Fibroblast of lung (primary cell): Measurements from ENCODE around the gene TMC5. TPM values are rescaled to one million over a fixed set of nuclear protein-coding genes. Genes with fewer than 3 reads are reported as not detected.
"Not testable (repeated sequence)": the region's sequence is repeated elsewhere in the genome, so short reads cannot be mapped to it uniquely, and the experiment has no call there.

ENCODE experiments used
- DNase-seq, 2 donors: peaks; one replicate each; pipeline versions ENCODE4 v3.0.0 to v3.0.0-alpha.2; 2010; ENCODE audit warnings: low read depth in 2 of 2
- H2AFZ ChIP-seq: 2 replicates; pipeline ENCODE4 v1.5.1; 2012; ENCODE audit warnings: low read length, control low read depth, inconsistent platforms
- H3K27ac ChIP-seq: 2 replicates; pipeline ENCODE4 v1.5.1; 2011; ENCODE audit warnings: low read length, control low read depth; ENCODE audit not compliant: insufficient read depth
- H3K27me3 ChIP-seq: 2 replicates; pipeline ENCODE4 v1.5.1; 2011; ENCODE audit warnings: mild to moderate bottlenecking, low read length; ENCODE audit not compliant: control insufficient read depth, insufficient read depth
- H3K36me3 ChIP-seq: 2 replicates; pipeline ENCODE4 v1.5.1; 2011; ENCODE audit warnings: low read length; ENCODE audit not compliant: control insufficient read depth, insufficient read depth
- H3K4me1 ChIP-seq: 2 replicates; pipeline ENCODE4 v1.5.1; 2011; ENCODE audit warnings: low read length; ENCODE audit not compliant: control insufficient read depth, insufficient read depth; ENCODE audit errors: extremely low read depth
- H3K4me2 ChIP-seq: 2 replicates; pipeline ENCODE4 v1.5.1; 2011; ENCODE audit warnings: low read length, control low read depth; ENCODE audit not compliant: insufficient read depth; ENCODE audit errors: extremely low read depth
- H3K4me3 ChIP-seq, 4 experiments: fragments of 200-600 bp in 1 of 4; sonication (generic) in 1 of 4; replicated peaks in 1 of 4; 2 replicates each; pipeline ENCODE4 v1.5.1; 2011 to 2016; ENCODE audit warnings: low read length in 4 of 4, low read depth in 3 of 4, mild to moderate bottlenecking in 3 of 4, control low read depth in 2 of 4, inconsistent platforms in 1 of 4, mixed read lengths in 1 of 4; ENCODE audit not compliant: insufficient read depth in 1 of 4; ENCODE audit errors: control extremely low read depth in 1 of 4
- H3K79me2 ChIP-seq: 2 replicates; pipeline ENCODE4 v1.5.1; 2012; ENCODE audit warnings: mild to moderate bottlenecking, low read length, inconsistent platforms; ENCODE audit not compliant: control insufficient read depth, insufficient read depth
- H3K9ac ChIP-seq: 2 replicates; pipeline ENCODE4 v1.5.1; 2011; ENCODE audit warnings: mild to moderate bottlenecking, low read length, control low read depth; ENCODE audit not compliant: insufficient read depth
- H3K9me3 ChIP-seq: 2 replicates; pipeline ENCODE4 v1.5.1; 2012; ENCODE audit warnings: low read depth, low read length; ENCODE audit not compliant: control insufficient read depth, insufficient read depth
- H4K20me1 ChIP-seq: 2 replicates; pipeline ENCODE4 v1.5.1; 2011; ENCODE audit warnings: low read length; ENCODE audit not compliant: control insufficient read depth, insufficient read depth; ENCODE audit errors: extremely low read depth
- EZH2 ChIP-seq: IDR thresholded peaks from 2 replicates; pipeline ENCODE4 v1.5.1; 2012; ENCODE audit warnings: low read length, control low read depth, mild to moderate bottlenecking; ENCODE audit errors: missing control alignments
- polyA plus RNA-seq, 2 donors: library from polyadenylated mRNA; depleted of rRNA in 1 of 2; stranded (reverse) in 1 of 2; unstranded in 1 of 2; fragments of >200 nt; gene quantifications; 2 replicates each; pipeline ENCODE4 v1.2.1, GENCODE V29; 2011 to 2012; ENCODE audit warnings: missing spikeins in 1 of 2
- total RNA-seq: library from RNA; depleted of rRNA; stranded (reverse); fragments of >200 nt; gene quantifications from 2 replicates; pipeline ENCODE4 v1.2.1, GENCODE V29; 2014
- TF ChIP-seq, protein P1 (sequence below), 2 donors: IDR thresholded peaks in 1 of 2; conservative IDR thresholded peaks in 1 of 2; 1 replicate in 1 of 2; 2 replicates in 1 of 2; pipeline ENCODE4 v1.5.1; 2011 to 2012; ENCODE audit warnings: low read length in 2 of 2, control low read depth in 1 of 2, inconsistent platforms in 1 of 2, low read depth in 1 of 2, mild to moderate bottlenecking in 1 of 2

Gene TMC5
- total and polyA plus RNA-seq, 2 donors (not counting 1 experiment from before 2014, with no cell fraction given), result not detected

DNA sequence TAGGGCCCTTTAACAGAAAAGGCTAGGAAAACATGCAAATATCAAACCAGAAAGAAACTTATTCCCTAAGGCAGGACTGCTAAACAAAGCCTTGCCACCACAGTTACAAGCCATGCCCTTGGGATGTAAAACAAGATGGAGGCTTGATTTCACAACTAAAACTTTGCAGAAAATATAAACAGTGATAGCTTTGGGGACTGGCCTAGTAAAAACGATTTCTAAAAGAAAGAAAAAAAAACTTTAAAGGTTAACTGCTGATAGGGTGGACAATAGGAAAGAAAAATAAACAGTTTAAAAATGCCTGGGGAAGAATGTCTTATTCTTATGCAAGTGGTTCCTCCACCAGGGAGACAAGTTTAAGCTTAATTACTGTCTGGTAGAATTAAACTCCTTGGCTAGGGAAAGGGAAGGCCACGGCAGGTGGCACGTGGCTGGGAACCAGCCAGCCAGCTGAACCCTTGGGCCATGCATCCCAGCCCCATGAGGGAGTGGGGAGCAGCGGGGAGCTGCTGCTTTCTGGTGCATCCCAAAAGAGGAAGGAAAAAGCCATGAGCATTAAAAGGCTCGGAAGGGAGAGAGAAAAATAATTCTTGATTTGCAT is 10.7 kb upstream of the TMC5 start:
- H3K36me3 ChIP-seq, result no peaks in the 10 kb centered on the region
- DNase-seq, result no peak
- no peaks in the 10 kb centered on the region for H3K27me3 ChIP-seq
- no peaks in the 10 kb centered on the region for H3K79me2 ChIP-seq
- no peaks in the 10 kb centered on the region for H3K9me3 ChIP-seq
- H4K20me1 ChIP-seq, result no peaks in the 10 kb centered on the region
- H3K4me2 ChIP-seq, result no peak overlapping the region
- H3K9ac ChIP-seq, result no peak overlapping the region
- TF ChIP-seq, protein P1, sequence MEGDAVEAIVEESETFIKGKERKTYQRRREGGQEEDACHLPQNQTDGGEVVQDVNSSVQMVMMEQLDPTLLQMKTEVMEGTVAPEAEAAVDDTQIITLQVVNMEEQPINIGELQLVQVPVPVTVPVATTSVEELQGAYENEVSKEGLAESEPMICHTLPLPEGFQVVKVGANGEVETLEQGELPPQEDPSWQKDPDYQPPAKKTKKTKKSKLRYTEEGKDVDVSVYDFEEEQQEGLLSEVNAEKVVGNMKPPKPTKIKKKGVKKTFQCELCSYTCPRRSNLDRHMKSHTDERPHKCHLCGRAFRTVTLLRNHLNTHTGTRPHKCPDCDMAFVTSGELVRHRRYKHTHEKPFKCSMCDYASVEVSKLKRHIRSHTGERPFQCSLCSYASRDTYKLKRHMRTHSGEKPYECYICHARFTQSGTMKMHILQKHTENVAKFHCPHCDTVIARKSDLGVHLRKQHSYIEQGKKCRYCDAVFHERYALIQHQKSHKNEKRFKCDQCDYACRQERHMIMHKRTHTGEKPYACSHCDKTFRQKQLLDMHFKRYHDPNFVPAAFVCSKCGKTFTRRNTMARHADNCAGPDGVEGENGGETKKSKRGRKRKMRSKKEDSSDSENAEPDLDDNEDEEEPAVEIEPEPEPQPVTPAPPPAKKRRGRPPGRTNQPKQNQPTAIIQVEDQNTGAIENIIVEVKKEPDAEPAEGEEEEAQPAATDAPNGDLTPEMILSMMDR (conservative IDR thresholded peaks at IDR 0.05 in 1 of 2, IDR thresholded peaks at IDR 0.05 in 1 of 2; ENCODE audit: low read depth in 1 of 2, low read length in 2 of 2), result no peak
- H3K4me3 ChIP-seq, result no peak overlapping the region
- H2AFZ ChIP-seq, result no peak overlapping the region
- no peak overlapping the region for H3K27ac ChIP-seq
- no peaks in the 10 kb centered on the region for H3K4me1 ChIP-seq

DNA sequence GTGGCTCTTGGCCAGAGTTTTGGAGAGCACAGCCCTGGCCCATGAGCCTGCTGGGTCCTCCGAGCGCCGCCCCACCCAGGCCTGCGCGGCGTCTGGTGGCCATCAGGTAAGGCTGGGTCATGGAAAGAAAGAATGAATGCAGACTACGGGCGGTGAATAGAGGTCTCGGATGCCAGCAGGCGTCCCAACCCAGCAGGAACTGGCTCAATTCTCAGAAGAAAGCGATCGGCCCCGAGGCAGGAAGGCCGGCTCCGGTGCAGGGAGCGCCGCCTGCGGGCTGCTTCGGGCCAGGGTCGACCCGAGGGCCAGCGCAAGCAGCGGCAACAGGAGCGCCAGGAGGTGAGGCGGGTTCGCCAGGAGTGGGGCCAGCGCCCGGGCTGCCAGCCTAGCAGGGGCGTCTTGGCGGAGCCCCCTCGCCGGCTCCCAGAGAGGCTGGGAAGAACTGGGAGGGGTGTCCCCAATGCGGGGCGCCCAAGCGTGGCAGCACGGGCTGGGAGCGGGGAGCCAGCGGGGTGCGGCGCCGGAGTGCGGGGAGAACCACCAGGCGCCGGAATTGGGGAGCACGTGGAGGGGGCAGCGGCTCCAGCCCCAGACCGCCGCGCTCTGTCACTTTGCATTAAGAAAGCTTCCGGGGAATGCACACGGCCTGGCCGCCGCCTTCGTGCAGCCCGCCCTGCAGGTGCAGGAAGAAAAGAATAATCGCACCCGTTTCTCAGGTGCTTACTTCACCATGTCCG is 7.1 kb upstream of the TMC5 start:
- Histone ChIP-seq H4K20me1 (no peaks in the 10 kb centered on the region), H3K79me2 (no peaks in the 10 kb centered on the region), H3K36me3 (no peaks in the 10 kb centered on the region), H3K9me3 (no peaks in the 10 kb centered on the region), H3K9ac (no peak overlapping the region), H3K27ac (no peak overlapping the region), H2AFZ (no peak overlapping the region), H3K27me3 (no peaks in the 10 kb centered on the region), H3K4me2 (no peak overlapping the region), H3K4me3 (peak overlapping the region in 1 of 4 experiments; percentile 20), H3K4me1 (no peaks in the 10 kb centered on the region)
- no peak for DNase-seq
- TF ChIP-seq EZH2, result peak; percentile 48
- TF ChIP-seq, protein P1 (conservative IDR thresholded peaks at IDR 0.05 in 1 of 2, IDR thresholded peaks at IDR 0.05 in 1 of 2; ENCODE audit: low read depth in 1 of 2, low read length in 2 of 2), result peak in 1 of 2 donors; percentile 34

DNA sequence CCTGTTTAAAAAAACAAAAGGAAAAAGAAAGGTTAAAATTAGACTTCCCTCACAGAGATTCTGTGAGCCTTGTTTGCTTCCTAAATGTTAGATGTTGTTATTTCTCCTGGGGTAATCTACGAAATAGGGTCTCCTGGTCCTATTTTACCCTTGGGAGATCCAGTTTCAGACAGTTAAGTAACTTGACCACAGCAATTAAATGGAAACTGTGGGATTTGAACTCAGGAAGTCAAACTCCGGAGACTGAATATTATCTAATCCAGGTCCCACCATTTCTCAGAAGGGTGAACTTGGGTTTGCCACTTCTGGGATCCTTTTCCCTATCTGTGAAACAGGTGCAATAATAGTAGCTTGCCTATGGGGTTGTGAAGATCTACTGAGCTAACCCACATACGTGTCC is 6.4 kb upstream of the TMC5 start:
- H3K27ac ChIP-seq, result no peak overlapping the region
- H4K20me1 ChIP-seq, result no peaks in the 10 kb centered on the region
- H3K79me2 ChIP-seq, result no peaks in the 10 kb centered on the region
- H3K36me3 ChIP-seq, result no peaks in the 10 kb centered on the region
- no peak overlapping the region for H2AFZ ChIP-seq
- no peak for DNase-seq
- no peaks in the 10 kb centered on the region for H3K27me3 ChIP-seq
- peak; percentile 26 for TF ChIP-seq EZH2
- TF ChIP-seq, protein P1 (conservative IDR thresholded peaks at IDR 0.05 in 1 of 2, IDR thresholded peaks at IDR 0.05 in 1 of 2; ENCODE audit: low read depth in 1 of 2, low read length in 2 of 2), result no peak
- H3K9me3 ChIP-seq, result no peaks in the 10 kb centered on the region
- no peak overlapping the region for H3K4me2 ChIP-seq
- no peak overlapping the region for H3K4me3 ChIP-seq
- H3K4me1 ChIP-seq, result no peaks in the 10 kb centered on the region
- H3K9ac ChIP-seq, result no peak overlapping the region

GRCh38 chr16:19412055-19412454 is 5.6 kb upstream of the TMC5 start:
- not testable (repeated sequence) for H3K4me2 ChIP-seq, DNase-seq, H2AFZ ChIP-seq, H3K27ac ChIP-seq, H3K9me3 ChIP-seq, H4K20me1 ChIP-seq, H3K4me3 ChIP-seq, H3K4me1 ChIP-seq, H3K27me3 ChIP-seq, H3K36me3 ChIP-seq, H3K79me2 ChIP-seq, H3K9ac ChIP-seq
